ENCODE data around the gene SMAD7. TPM values are rescaled to one million over a fixed set of nuclear protein-coding genes. Genes with fewer than 3 reads are reported as not detected.

Gene SMAD7
- total RNA-seq, 1 experiment from 2014 or later, result 12.0 TPM

DNA sequence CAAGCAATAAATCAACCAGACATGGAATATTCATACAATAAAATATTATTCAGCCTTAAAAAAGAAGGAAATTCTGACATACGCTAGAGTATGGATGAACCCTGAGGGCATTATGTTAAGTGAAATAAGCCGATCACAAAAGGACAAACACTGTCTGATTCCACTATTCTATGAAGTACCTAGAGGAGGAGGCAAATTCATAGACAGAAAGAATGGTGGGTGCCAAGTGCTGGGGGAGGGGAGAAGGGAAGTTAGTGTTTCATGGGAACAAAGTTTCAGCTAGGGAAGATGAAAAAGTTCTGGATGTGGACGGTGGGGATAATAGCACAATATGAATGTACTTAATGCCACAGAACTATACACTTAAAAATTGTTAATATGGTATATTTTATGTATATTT is 19.8 kb downstream of the SMAD7 start:
- POLR2A ChIA-PET (ENCODE audit: low non-redundant PET), result no interaction called here
- TF ChIP-seq CTCF (conservative IDR thresholded peaks at IDR 0.05; ENCODE audit: low read depth, low read length) (no peak), EZH2 (IDR thresholded peaks at IDR 0.05; ENCODE audit: borderline replicate concordance, low read depth, low read length, poor library complexity, severe bottlenecking) (no peak)
- Histone ChIP-seq H3K36me3 (ENCODE audit: insufficient read depth, low read length, poor library complexity, severe bottlenecking) (no peaks in the 10 kb centered on the region), H3K27me3 (replicated peaks; ENCODE audit: insufficient read depth, low read depth, low read length, poor library complexity) (no peaks in the 10 kb centered on the region), H3K4me3 (ENCODE audit: low read depth, low read length, poor library complexity, severe bottlenecking) (no peak overlapping the region), H3K4me1 (ENCODE audit: insufficient read depth, low read length, poor library complexity, severe bottlenecking) (peaks cover 92% of the 10 kb centered on the region), H3K9me3 (ENCODE audit: low read depth, low read length, poor library complexity, severe bottlenecking) (no peaks in the 10 kb centered on the region), H3K27ac (ENCODE audit: low read depth, low read length, poor library complexity, severe bottlenecking) (peak overlapping the region; percentile 88)
- BruUV-seq (replicated peaks), result no TSS peak
- no peak for DNase-seq (ENCODE audit: low spot score)
- intact Hi-C loops (cut with micrococcal nuclease; ENCODE audit: unreplicated experiment), result no loop called here
- CTCF ChIA-PET, result no interaction called here

GRCh38 chr18:48929941-48930713 is 20.6 kb downstream of the SMAD7 start:
- no peak overlapping the region for H3K4me3 ChIP-seq (ENCODE audit: low read depth, low read length, poor library complexity, severe bottlenecking)
- H3K4me1 ChIP-seq (ENCODE audit: insufficient read depth, low read length, poor library complexity, severe bottlenecking), result peaks cover 95% of the 10 kb centered on the region

GRCh38 chr18:48929212-48929612 is 21.6 kb downstream of the SMAD7 start:
- Histone ChIP-seq H3K4me1 (ENCODE audit: insufficient read depth, low read length, poor library complexity, severe bottlenecking) (peaks cover 95% of the 10 kb centered on the region), H3K36me3 (ENCODE audit: insufficient read depth, low read length, poor library complexity, severe bottlenecking) (no peaks in the 10 kb centered on the region), H3K27ac (ENCODE audit: low read depth, low read length, poor library complexity, severe bottlenecking) (peak overlapping the region; percentile 88), H3K27me3 (replicated peaks; ENCODE audit: insufficient read depth, low read depth, low read length, poor library complexity) (no peaks in the 10 kb centered on the region), H3K4me3 (ENCODE audit: low read depth, low read length, poor library complexity, severe bottlenecking) (no peak overlapping the region), H3K9me3 (ENCODE audit: low read depth, low read length, poor library complexity, severe bottlenecking) (no peaks in the 10 kb centered on the region)
- TF ChIP-seq CTCF (conservative IDR thresholded peaks at IDR 0.05; ENCODE audit: low read depth, low read length), result no peak
- no peak for TF ChIP-seq EZH2 (IDR thresholded peaks at IDR 0.05; ENCODE audit: borderline replicate concordance, low read depth, low read length, poor library complexity, severe bottlenecking)
- no peak for DNase-seq (ENCODE audit: low spot score)
- BruUV-seq (replicated peaks), result no TSS peak
- intact Hi-C loops (cut with micrococcal nuclease; ENCODE audit: unreplicated experiment), result no loop called here
- ChIA-PET POLR2A (ENCODE audit: low non-redundant PET) (interaction anchor here (0.7 kb wide), 1 partner anchor 73 kb away, joined by 6 read pairs; no protein-coding TSS in a partner anchor), CTCF (no interaction called here)

More at GRCh38 chr18:48929941-48930713, 20.6 kb downstream of the SMAD7 start:
- H3K27ac ChIP-seq (ENCODE audit: low read depth, low read length, poor library complexity, severe bottlenecking), result peak overlapping the region; percentile 88
- no peak for TF ChIP-seq EZH2 (IDR thresholded peaks at IDR 0.05; ENCODE audit: borderline replicate concordance, low read depth, low read length, poor library complexity, severe bottlenecking)
- TF ChIP-seq CTCF (conservative IDR thresholded peaks at IDR 0.05; ENCODE audit: low read depth, low read length), result no peak
- no TSS peak for BruUV-seq (replicated peaks)
- H3K27me3 ChIP-seq (replicated peaks; ENCODE audit: insufficient read depth, low read depth, low read length, poor library complexity), result no peaks in the 10 kb centered on the region
- CTCF ChIA-PET, result no interaction called here
- H3K36me3 ChIP-seq (ENCODE audit: insufficient read depth, low read length, poor library complexity, severe bottlenecking), result no peaks in the 10 kb centered on the region
- no peaks in the 10 kb centered on the region for H3K9me3 ChIP-seq (ENCODE audit: low read depth, low read length, poor library complexity, severe bottlenecking)
- no peak for DNase-seq (ENCODE audit: low spot score)
- intact Hi-C loops (cut with micrococcal nuclease; ENCODE audit: unreplicated experiment), result no loop called here
- POLR2A ChIA-PET (ENCODE audit: low non-redundant PET), result interaction anchor here (0.7 kb wide), 1 partner anchor 74 kb away, joined by 6 read pairs; no protein-coding TSS in a partner anchor

Measured in A673 (cell line).